SK-N-SH (cell line): Measurements from ENCODE around the gene SMAD3.

ENCODE experiments used
- MXI1 ChIP-seq: IDR thresholded peaks from 2 replicates; pipeline ENCODE4 v1.6.1; 2012; ENCODE audit warnings: mild to moderate bottlenecking, low read depth, low read length, improper control_type of control experiment
- POLR2AphosphoS5 ChIP-seq: IDR thresholded peaks from 2 replicates; pipeline ENCODE4 v1.6.1; 2012; ENCODE audit warnings: low read depth, low read length
- TAF1 ChIP-seq: IDR thresholded peaks from 2 replicates; pipeline ENCODE4 v1.6.1; 2012; ENCODE audit warnings: low read depth, mild to moderate bottlenecking, low read length, moderate library complexity, borderline replicate concordance

DNA sequence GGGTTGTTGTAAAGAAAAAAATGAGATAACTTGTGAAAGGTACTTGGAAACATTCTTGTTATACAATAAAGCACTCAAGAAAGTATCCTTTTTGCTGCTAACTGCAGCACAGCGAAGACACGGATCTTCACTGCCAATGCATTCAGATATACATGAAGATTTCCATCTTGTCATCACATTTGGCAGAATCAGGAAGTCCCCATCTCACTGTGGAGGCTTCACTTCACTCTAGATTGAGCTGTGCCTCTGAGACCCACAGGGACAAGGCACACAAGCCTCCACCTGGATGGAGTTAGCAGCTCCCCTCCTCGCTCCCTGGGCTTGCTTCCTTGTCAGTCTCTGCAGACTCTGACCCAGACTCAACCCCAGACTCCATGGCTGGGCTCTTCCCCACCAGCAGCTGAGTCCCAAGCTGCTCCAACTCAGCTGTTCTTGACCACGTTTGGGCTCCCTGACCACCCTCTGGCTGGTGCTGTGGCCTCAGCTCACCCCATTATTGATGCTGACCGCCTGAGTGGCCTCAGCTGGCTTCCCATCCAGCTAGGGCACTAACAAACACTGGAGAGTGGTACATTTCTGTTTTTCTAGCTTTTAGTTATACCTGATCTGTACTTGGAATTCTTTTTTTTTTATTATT, 45.4 kb upstream of the SMAD3 start:
- TF ChIP-seq TAF1 (no peak), POLR2AphosphoS5 (no peak), MXI1 (no peak)
